Fibroblast of skin of back (primary cell): ENCODE data around the gene FBXO9.

ENCODE experiments used
- DNase-seq: peaks from one replicate; pipeline ENCODE4 v3.0.0-alpha.2; 2013

FBXO9 gene

GRCh38 chr6:53095716-53096115 is 30.5 kb downstream of the FBXO9 start:
- peak; percentile 55 for DNase-seq

GRCh38 chr6:53100561-53100960 is 35.4 kb downstream of the FBXO9 start:
- peak; percentile 24 for DNase-seq

GRCh38 chr6:53101006-53101405 is 35.8 kb downstream of the FBXO9 start:
- DNase-seq: no peak

GRCh38 chr6:53103993-53104675 is 38.9 kb downstream of the FBXO9 start:
- DNase-seq: peak; percentile 8

- no peak for DNase-seq
These were observed 39.7 kb downstream of the FBXO9 start for GRCh38 chr6:53104916-53105315.

GRCh38 chr6:53107091-53107490 is 41.9 kb downstream of the FBXO9 start:
- DNase-seq: peak; percentile 54

GRCh38 chr6:53109612-53110011 is 44.4 kb downstream of the FBXO9 start:
- no peak for DNase-seq

- no peak for DNase-seq
These were observed 46.7 kb downstream of the FBXO9 start for GRCh38 chr6:53111865-53112264.

- DNase-seq: no peak
These were observed 47.2 kb downstream of the FBXO9 start for GRCh38 chr6:53112404-53112803.

- DNase-seq: no peak
These were observed 47.7 kb downstream of the FBXO9 start for GRCh38 chr6:53112871-53113270.

- no peak for DNase-seq
These were observed 48.5 kb downstream of the FBXO9 start for GRCh38 chr6:53113742-53114141.

- no peak for DNase-seq
These were observed 49.9 kb downstream of the FBXO9 start for GRCh38 chr6:53115113-53115512.

- no peak for DNase-seq
These were observed 50.5 kb downstream of the FBXO9 start for GRCh38 chr6:53115741-53116140.

- peak; percentile 28 for DNase-seq
These were observed 54.1 kb downstream of the FBXO9 start for GRCh38 chr6:53119349-53119748.

- DNase-seq: peak; percentile 61
These were observed 54.7 kb downstream of the FBXO9 start for GRCh38 chr6:53119772-53120409.

- DNase-seq: no peak
These were observed 59.1 kb downstream of the FBXO9 start for GRCh38 chr6:53124131-53124800.

- DNase-seq: no peak
These were observed 60.1 kb downstream of the FBXO9 start for GRCh38 chr6:53125276-53125675.

GRCh38 chr6:53128842-53129241 is 63.6 kb downstream of the FBXO9 start:
- DNase-seq: peak; percentile 13

GRCh38 chr6:53130569-53131290 is 65.5 kb downstream of the FBXO9 start:
- no peak for DNase-seq

GRCh38 chr6:53133961-53134360 is 68.8 kb downstream of the FBXO9 start:
- no peak for DNase-seq

- DNase-seq: no peak
These were observed 69.5 kb downstream of the FBXO9 start for GRCh38 chr6:53134601-53135235.

- no peak for DNase-seq
These were observed 70.9 kb downstream of the FBXO9 start for GRCh38 chr6:53136000-53136609.
